DND-41 (cell line): Measurements from ENCODE around the gene PTGDR2.

Experiments
- ATAC-seq: fragments of 200-7000 bp; cut with Tn5 transposase; 3 replicates; pipeline ENCODE4 v1.9.1; 2021; ENCODE audit warnings: low read depth; ENCODE audit not compliant: insufficient read depth
- DNase-seq: peaks from one replicate; pipeline ENCODE4 v3.0.0-alpha.2; 2020
- H2AFZ ChIP-seq: 2 replicates; pipeline ENCODE4 v1.6.0; 2012; ENCODE audit warnings: low read depth, low read length
- H3K27ac ChIP-seq: 2 replicates; pipeline ENCODE4 v1.5.1; 2012; ENCODE audit warnings: low read length, inconsistent platforms
- H3K27me3 ChIP-seq: fragments of 200-600 bp; sonication (generic); 2 replicates; pipeline ENCODE4 v1.6.0; 2012; ENCODE audit warnings: low read length, mild to moderate bottlenecking, inconsistent platforms; ENCODE audit not compliant: insufficient read depth, poor library complexity
- H3K36me3 ChIP-seq: 2 replicates; pipeline ENCODE4 v1.5.1; 2012; ENCODE audit warnings: low read length, inconsistent platforms; ENCODE audit not compliant: insufficient read depth
- H3K4me1 ChIP-seq: 2 replicates; pipeline ENCODE4 v1.5.1; 2012; ENCODE audit warnings: mild to moderate bottlenecking, low read length; ENCODE audit not compliant: insufficient read depth
- H3K4me2 ChIP-seq: 2 replicates; pipeline ENCODE4 v1.6.0; 2012; ENCODE audit warnings: mild to moderate bottlenecking, moderate library complexity, low read length, inconsistent platforms; ENCODE audit not compliant: insufficient read depth
- H3K4me3 ChIP-seq, 2 experiments: fragments of 200-600 bp in 1 of 2; shearing (Covaris generic) in 1 of 2; 2 replicates each; pipeline ENCODE4 v1.5.1; 2012 to 2016; ENCODE audit warnings: inconsistent platforms in 2 of 2, low read length in 2 of 2, mild to moderate bottlenecking in 2 of 2, low read depth in 1 of 2, moderate library complexity in 1 of 2
- H3K79me2 ChIP-seq: 2 replicates; pipeline ENCODE4 v1.6.0; 2012; ENCODE audit warnings: low read length, inconsistent platforms; ENCODE audit not compliant: insufficient read depth
- H3K9ac ChIP-seq: 2 replicates; pipeline ENCODE4 v1.6.0; 2012; ENCODE audit warnings: low read depth, mild to moderate bottlenecking, inconsistent platforms, low read length, moderate library complexity
- H3K9me3 ChIP-seq: 2 replicates; pipeline ENCODE4 v1.5.1; 2012; ENCODE audit warnings: low read length, moderate library complexity, mild to moderate bottlenecking, inconsistent platforms; ENCODE audit not compliant: insufficient read depth, severe bottlenecking
- H4K20me1 ChIP-seq: 2 replicates; pipeline ENCODE4 v1.6.0; 2012; ENCODE audit warnings: low read length; ENCODE audit not compliant: insufficient read depth
- CTCF ChIP-seq: IDR thresholded peaks from 2 replicates; pipeline ENCODE4 v1.5.1; 2012; ENCODE audit warnings: borderline replicate concordance, low read length, moderate library complexity, mild to moderate bottlenecking; ENCODE audit not compliant: poor library complexity, severe bottlenecking; ENCODE audit errors: extremely low read depth
- EZH2 ChIP-seq: IDR thresholded peaks from 3 replicates; pipeline ENCODE4 v1.6.1; 2012; ENCODE audit warnings: borderline replicate concordance, low read depth, mild to moderate bottlenecking, moderate library complexity, low read length, inconsistent platforms; ENCODE audit not compliant: severe bottlenecking

Gene PTGDR2

GRCh38 chr11:60840470-60841430 is 15.0 kb downstream of the PTGDR2 start:
- Histone ChIP-seq H2AFZ (peak overlapping the region; percentile 91), H4K20me1 (peaks cover 22% of the 10 kb centered on the region), H3K36me3 (peaks cover 10% of the 10 kb centered on the region; the same call in 1 of the 2 replicates), H3K4me1 (peaks cover 38% of the 10 kb centered on the region), H3K79me2 (peaks cover 42% of the 10 kb centered on the region), H3K9ac (peak overlapping the region; percentile 75; the same call in 1 of the 2 replicates), H3K4me3 (peak overlapping the region in 1 of 2 experiments; percentile 90; a peak in 2 of 4 replicates), H3K27ac (peak overlapping the region; percentile 84; the same call in 1 of the 2 replicates), H3K4me2 (peak overlapping the region; percentile 96), H3K9me3 (no peaks in the 10 kb centered on the region), H3K27me3 (no peaks in the 10 kb centered on the region)
- DNase-seq, result no peak
- TF ChIP-seq EZH2 (no peak), CTCF (no peak)
- ATAC-seq, result no peak

GRCh38 chr11:60838132-60838531 is 17.6 kb downstream of the PTGDR2 start:
- Histone ChIP-seq H3K4me2 (no peak overlapping the region), H3K4me1 (peaks cover 25% of the 10 kb centered on the region), H3K27ac (no peak overlapping the region), H3K9me3 (no peaks in the 10 kb centered on the region), H3K36me3 (no peaks in the 10 kb centered on the region), H3K79me2 (peaks cover 16% of the 10 kb centered on the region), H4K20me1 (no peaks in the 10 kb centered on the region), H2AFZ (no peak overlapping the region), H3K27me3 (no peaks in the 10 kb centered on the region), H3K9ac (no peak overlapping the region), H3K4me3 (no peak overlapping the region)
- DNase-seq (no peak), ATAC-seq (no peak)
- TF ChIP-seq EZH2 (no peak), CTCF (no peak)

- Histone ChIP-seq H3K4me2 (no peak overlapping the region), H2AFZ (no peak overlapping the region), H3K27me3 (no peaks in the 10 kb centered on the region), H3K9ac (no peak overlapping the region), H4K20me1 (no peaks in the 10 kb centered on the region), H3K4me1 (peaks cover 21% of the 10 kb centered on the region), H3K4me3 (no peak overlapping the region), H3K9me3 (no peaks in the 10 kb centered on the region), H3K27ac (no peak overlapping the region), H3K79me2 (peaks cover 5% of the 10 kb centered on the region), H3K36me3 (no peaks in the 10 kb centered on the region)
- DNase-seq, result no peak
- no peak for ATAC-seq
- no peak for TF ChIP-seq EZH2
- no peak for TF ChIP-seq CTCF
These were observed 18.8 kb downstream of the PTGDR2 start for GRCh38 chr11:60836866-60837515.
